ENCODE measurements around the gene PCBP2.

- TF ChIP-seq SP1 (CRISPR knock-in tag; conservative IDR thresholded peaks at IDR 0.05) (no peak), CTCF (IDR thresholded peaks at IDR 0.05) (peak; percentile 83), CREB1 (CRISPR knock-in tag; IDR thresholded peaks at IDR 0.05) (no peak), SMAD3 (CRISPR knock-in tag; IDR thresholded peaks at IDR 0.05; ENCODE audit: borderline replicate concordance) (no peak), ETV6 (CRISPR knock-in tag; IDR thresholded peaks at IDR 0.05) (no peak), AR (CRISPR knock-in tag; IDR thresholded peaks at IDR 0.05) (no peak), OVOL2 (CRISPR knock-in tag; IDR thresholded peaks at IDR 0.05; ENCODE audit: borderline replicate concordance) (no peak)
These were observed 56.8 kb downstream of the PCBP2 start for GRCh38 chr12:53508534-53509170.
